ENCODE results near the gene ATG16L1. TPM values are rescaled to one million over a fixed set of nuclear protein-coding genes. Genes with fewer than 3 reads are reported as not detected.
A peak's percentile ranks its signal among the peaks of the same experiment; 100 is the strongest.

The ATG16L1 gene
- total RNA-seq, result 10 to 100 TPM; 15.8 to 17.8 TPM
- long read RNA-seq, transcript ATG16L1-204 (19 exons, 3,313 nt), result major isoform, 8 of 14 reads
- long read RNA-seq, partial matches to known transcripts, result 2 of 14 reads
- long read RNA-seq, other reads (novel, unspliced or antisense), result 2 of 14 reads

GRCh38 chr2:233251306-233252116, at the start of gene ATG16L1:
TSS of gene ATG16L1 (plus strand) at chr2:233251673. CDS start at chr2:233251828, 155 bp downstream.
- peak; percentile 97 for DNase-seq
- intact Hi-C loops (cut with DNase I), result loop anchor here in 1 of 2 donors (1.0 to 5.0 kb wide), 3 partner anchors 153 to 644 kb away; no protein-coding TSS in a partner anchor
- peak; percentile 99 to 100 for ATAC-seq

- DNase-seq (no peak), ATAC-seq (peak in 1 of 2 donors; percentile 47)
- intact Hi-C loops (cut with DNase I), result no loop called here
Measured at GRCh38 chr2:233202531-233202944, 48.9 kb upstream of the ATG16L1 start.

GRCh38 chr2:233203060-233203459, 48.4 kb upstream of the ATG16L1 start:
- ATAC-seq (no peak), DNase-seq (no peak)
- intact Hi-C loops (cut with DNase I), result no loop called here

GRCh38 chr2:233204286-233204936, 47.1 kb upstream of the ATG16L1 start:
- intact Hi-C loops (cut with DNase I), result no loop called here
- no peak for DNase-seq
- no peak for ATAC-seq

DNA sequence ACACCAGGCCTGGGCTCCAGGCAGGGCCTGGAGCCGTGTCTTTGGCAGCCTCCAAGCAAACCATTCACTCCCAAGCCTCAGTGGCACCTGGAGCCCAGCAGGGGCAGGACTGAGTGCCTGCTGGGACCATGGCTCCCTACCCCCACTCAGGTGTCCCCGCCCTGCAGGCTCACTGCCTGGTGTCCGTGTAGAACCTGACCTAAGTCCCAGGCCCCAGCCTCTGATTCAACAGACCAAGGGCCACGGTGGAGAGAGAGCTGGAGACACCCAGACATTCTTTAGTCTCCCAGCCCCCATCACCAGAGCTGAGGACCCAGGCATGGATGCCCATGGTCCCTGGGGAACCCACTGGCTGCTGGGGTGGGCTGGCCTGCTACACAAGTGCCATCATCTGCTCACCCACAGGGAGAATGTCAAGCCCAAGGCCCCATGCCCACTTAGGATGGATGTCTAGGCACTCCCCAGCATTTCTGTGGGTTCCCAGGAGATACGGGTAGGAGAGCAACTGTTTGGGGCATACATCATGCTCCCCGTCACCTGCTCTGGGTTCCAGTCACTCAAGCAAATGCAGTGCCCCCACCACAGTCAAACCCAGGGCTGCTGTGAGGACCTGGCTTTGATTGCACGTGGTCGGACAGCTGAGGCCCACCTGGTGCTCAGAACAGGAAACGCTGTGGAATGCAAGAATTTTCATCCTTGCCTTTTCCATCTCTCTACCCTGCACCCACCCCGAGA, 42.9 kb upstream of the ATG16L1 start:
- ATAC-seq (no peak), DNase-seq (no peak)
- intact Hi-C loops (cut with DNase I), result no loop called here

- intact Hi-C loops (cut with DNase I), result no loop called here
- ATAC-seq (no peak), DNase-seq (no peak)
Measured at GRCh38 chr2:233209117-233209532, 42.3 kb upstream of the ATG16L1 start.

DNA sequence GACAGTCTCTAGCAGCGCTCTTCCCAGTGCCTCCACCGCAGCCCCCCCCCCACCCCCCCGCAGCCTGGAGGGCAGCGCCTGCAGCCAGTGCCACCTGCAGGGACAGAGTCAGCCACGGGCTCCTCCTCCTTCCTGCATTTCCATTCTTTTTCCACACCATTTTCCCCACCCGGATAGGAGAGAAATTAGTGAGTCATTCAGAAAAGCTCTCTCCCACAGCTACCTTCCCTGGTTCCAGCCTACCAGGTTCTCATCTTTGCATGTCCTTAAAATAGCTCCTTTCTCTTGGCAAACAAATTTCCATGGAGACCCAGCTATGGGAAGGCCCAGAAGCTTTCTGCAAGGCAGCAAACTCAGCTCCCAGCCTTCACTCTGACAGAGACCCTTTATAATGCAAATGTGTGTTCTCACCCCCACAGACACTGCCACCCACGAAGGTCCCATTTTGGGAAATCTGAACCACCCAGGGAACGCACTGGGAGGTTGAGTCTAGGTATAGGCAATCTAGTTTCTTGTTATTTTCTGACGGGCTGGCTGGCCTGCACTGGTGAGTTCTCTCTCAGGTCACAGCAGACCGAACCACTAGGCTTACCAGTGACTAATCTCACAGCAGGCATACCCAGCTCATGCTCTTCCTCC, 41.8 kb upstream of the ATG16L1 start:
- intact Hi-C loops (cut with DNase I), result no loop called here
- DNase-seq, result no peak
- ATAC-seq, result peak in 1 of 2 donors; percentile 60

DNA sequence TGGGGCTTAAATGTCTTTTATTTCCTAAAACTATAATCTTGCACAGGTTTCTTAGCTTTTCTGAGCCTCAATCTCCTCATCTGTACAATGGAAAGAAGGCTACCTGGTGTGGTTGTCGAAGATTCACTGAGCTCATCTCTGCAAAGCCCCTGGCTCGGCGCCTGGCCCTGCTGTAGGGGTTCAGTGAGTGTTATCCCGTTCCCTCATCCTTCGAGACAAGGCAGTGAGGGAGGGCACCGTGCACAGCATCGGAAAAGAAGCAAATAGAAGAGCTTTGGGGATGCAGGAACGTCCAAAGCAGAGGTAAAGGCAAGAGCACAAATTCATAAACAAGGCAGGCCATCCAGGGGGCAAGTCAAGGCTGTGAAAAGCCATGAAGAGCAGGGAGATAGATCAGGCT, 41.2 kb upstream of the ATG16L1 start:
- ATAC-seq (no peak), DNase-seq (no peak)
- intact Hi-C loops (cut with DNase I), result no loop called here

DNA sequence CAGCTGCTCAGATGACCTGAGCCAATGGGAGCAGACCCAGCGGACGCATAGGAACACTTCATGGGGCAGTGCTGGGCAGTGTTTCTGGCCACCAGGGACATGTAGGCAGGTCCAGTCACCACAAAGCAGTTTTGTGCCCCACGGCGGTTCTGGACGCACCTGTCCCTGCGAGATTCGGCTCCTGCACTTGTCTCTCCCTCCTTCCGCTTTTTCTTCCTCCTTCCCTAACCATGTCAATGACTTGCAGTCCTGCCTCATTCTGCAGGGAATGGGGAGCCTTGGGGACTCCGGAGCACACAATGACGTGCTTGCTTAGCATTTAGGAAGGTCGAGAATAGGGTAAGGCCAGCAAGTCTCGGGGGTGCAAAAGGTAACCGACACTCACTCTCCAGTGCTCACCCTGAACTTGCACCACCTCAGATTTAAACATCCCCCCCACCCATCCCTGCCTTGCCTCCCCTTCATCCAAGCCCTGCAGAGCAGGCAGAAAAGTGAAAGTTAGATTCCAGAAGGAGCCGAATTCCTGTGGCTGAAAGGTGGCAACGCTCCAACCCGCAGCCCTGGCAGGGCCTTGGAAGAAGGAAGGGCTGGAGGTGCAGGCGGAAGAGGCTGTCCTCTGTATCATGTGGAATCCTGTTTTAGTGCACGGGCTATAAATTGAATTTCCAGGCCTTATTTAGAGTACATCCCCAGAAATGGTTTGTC, 40.5 kb upstream of the ATG16L1 start:
- DNase-seq, result peak; percentile 80
- peak; percentile 85 to 86 for ATAC-seq
- intact Hi-C loops (cut with DNase I), result no loop called here

GRCh38 chr2:233211548-233211895, 40.0 kb upstream of the ATG16L1 start:
- DNase-seq (no peak), ATAC-seq (no peak)
- intact Hi-C loops (cut with DNase I), result no loop called here

GRCh38 chr2:233213011-233213410, 38.5 kb upstream of the ATG16L1 start:
- ATAC-seq, result no peak
- intact Hi-C loops (cut with DNase I), result no loop called here
- no peak for DNase-seq

DNA sequence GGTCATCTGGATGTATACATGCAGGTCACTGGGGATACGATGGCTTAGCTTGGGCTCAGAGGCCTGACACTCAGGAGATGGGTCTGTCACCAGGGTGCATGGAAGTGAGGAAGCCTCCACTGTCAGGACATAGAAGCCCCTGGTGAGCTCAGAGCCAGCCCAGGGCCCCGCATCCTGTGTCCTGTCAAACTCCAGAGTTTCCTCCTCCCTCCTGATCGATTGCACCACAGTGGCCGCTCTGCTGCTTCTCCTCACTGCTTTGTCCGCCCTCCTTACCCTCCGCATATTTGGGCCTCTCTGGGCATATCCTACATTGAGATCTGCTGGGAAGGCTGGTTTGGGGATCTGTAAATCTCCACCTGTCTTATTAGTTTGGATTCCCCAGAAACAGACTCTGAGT, 37.5 kb upstream of the ATG16L1 start:
- intact Hi-C loops (cut with DNase I), result no loop called here
- no peak for ATAC-seq
- DNase-seq, result no peak

- ATAC-seq (no peak), DNase-seq (no peak)
- intact Hi-C loops (cut with DNase I), result no loop called here
Measured at GRCh38 chr2:233217892-233218377, 33.5 kb upstream of the ATG16L1 start.

DNA sequence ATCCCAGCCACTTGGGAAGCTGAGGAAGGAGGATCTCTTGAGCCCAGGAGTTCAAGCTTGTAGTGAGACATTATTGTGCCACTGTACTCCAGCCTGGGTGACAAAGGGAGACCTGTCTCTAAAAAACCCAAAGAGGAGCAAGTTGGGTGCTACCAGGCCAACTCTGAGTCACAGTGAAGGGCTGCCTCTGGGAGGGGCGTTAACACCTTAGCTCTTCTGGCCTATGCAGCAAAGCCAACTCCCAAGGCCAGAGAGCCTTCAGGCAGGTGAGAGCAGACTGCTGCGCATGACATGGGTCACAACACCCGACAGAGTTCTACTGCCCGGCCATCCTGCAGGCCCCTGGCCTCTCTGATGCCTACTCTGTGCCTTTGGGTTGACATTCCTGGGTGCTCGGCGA, 32.6 kb upstream of the ATG16L1 start:
- intact Hi-C loops (cut with DNase I), result no loop called here
- ATAC-seq (no peak), DNase-seq (no peak)

GRCh38 chr2:233219848-233220247, 31.6 kb upstream of the ATG16L1 start:
- DNase-seq, result no peak
- ATAC-seq, result no peak
- intact Hi-C loops (cut with DNase I), result no loop called here

DNA sequence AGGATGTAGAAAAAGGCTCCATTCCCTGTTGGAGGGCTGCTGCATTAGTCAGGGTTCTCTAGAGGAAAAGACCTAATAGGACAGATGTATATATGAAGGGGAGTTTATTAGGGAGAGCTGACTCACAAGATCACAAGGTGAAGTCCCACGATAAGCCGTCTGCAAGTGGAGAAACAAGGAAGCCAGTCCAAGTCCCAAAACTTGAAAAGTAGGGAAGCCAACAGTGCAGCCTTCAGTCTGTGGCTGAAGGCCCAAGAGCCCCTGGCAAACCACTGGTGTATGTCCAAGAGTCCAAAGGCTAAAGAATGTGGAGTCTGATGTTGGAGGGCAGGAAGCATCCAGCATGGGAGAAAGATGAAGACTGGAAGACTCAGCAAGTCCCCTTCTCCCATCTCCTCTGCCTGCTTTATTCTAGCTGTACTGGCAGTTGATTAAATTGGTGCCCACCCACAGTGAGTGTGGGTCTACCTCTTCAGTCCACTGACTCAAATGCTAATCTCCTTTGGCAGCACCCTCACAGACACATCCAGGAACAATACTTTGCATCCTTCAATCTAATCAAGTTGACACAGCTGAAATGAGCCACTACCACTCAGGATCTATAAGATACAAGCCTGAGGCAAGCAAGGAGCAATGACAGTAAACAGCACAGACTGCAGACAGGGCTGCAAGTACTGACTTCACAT, 30.0 kb upstream of the ATG16L1 start:
- ATAC-seq, result no peak
- no peak for DNase-seq
- intact Hi-C loops (cut with DNase I), result no loop called here

- intact Hi-C loops (cut with DNase I), result no loop called here
- no peak for ATAC-seq
- DNase-seq, result no peak
Measured at GRCh38 chr2:233223059-233223894, 28.2 kb upstream of the ATG16L1 start.
